GM12878 (cell line): Measurements from ENCODE around the gene CCDC88C. TPM values are rescaled to one million over a fixed set of nuclear protein-coding genes. Genes with fewer than 3 reads are reported as not detected.
A peak's percentile ranks its signal among the peaks of the same experiment; 100 is the strongest.

ENCODE experiments used
- ATF2 ChIP-seq: IDR thresholded peaks from 2 replicates; pipeline ENCODE4 v1.6.1; 2012; ENCODE audit warnings: low read length, inconsistent platforms
- ATF7 ChIP-seq: fragments of 450-650 bp; IDR thresholded peaks from 2 replicates; pipeline ENCODE4 v1.6.1; 2016; ENCODE audit warnings: low read depth, mild to moderate bottlenecking
- BACH1 ChIP-seq: fragments of 450-650 bp; IDR thresholded peaks from 2 replicates; pipeline ENCODE4 v1.6.1; 2017; ENCODE audit warnings: mild to moderate bottlenecking, borderline replicate concordance
- BCL11A ChIP-seq: IDR thresholded peaks from 2 replicates; pipeline ENCODE4 v1.6.1; 2011; ENCODE audit warnings: low read depth, low read length
- CBX5 ChIP-seq: sonication (generic); IDR thresholded peaks from 2 replicates; pipeline ENCODE4 v1.6.1; 2016; ENCODE audit warnings: low read depth, moderate library complexity, mild to moderate bottlenecking, inconsistent platforms
- EGR1 ChIP-seq, 2 experiments: IDR thresholded peaks; 1 replicate in 1 of 2; 2 replicates in 1 of 2; pipeline ENCODE4 v1.6.1; 2011 to 2012; ENCODE audit warnings: low read depth in 2 of 2, low read length in 2 of 2, borderline replicate concordance in 1 of 2, mild to moderate bottlenecking in 1 of 2, moderate library complexity in 1 of 2
- EZH2 ChIP-seq: IDR thresholded peaks from 2 replicates; pipeline ENCODE4 v1.6.1; 2012; ENCODE audit warnings: low read depth, mild to moderate bottlenecking, control low read depth, inconsistent platforms, low read length, borderline replicate concordance; ENCODE audit not compliant: control insufficient read depth
- FOXM1 ChIP-seq: IDR thresholded peaks from 2 replicates; pipeline ENCODE4 v1.6.1; 2012; ENCODE audit warnings: low read depth, mild to moderate bottlenecking, inconsistent platforms, low read length, moderate library complexity
- HDGF ChIP-seq: fragments of 450-650 bp; IDR thresholded peaks from 2 replicates; pipeline ENCODE4 v1.6.1; 2016; ENCODE audit warnings: antibody characterized with exemption
- IRF4 ChIP-seq: IDR thresholded peaks from 2 replicates; pipeline ENCODE4 v1.6.1; 2011; ENCODE audit warnings: low read depth, low read length
- MEF2B ChIP-seq: fragments of 450-650 bp; IDR thresholded peaks from 2 replicates; pipeline ENCODE4 v1.6.1; 2018; ENCODE audit warnings: mild to moderate bottlenecking, moderate library complexity; ENCODE audit not compliant: partially characterized antibody, poor library complexity, severe bottlenecking
- NFYB ChIP-seq: IDR thresholded peaks from 2 replicates; pipeline ENCODE4 v1.6.1; 2011; ENCODE audit warnings: low read depth, mild to moderate bottlenecking, low read length, improper control_type of control experiment, moderate library complexity; ENCODE audit not compliant: insufficient read depth
- NRF1 ChIP-seq: conservative IDR thresholded peaks from 2 replicates; pipeline ENCODE4 v1.6.1; 2011; ENCODE audit warnings: mild to moderate bottlenecking, low read depth, low read length, improper control_type of control experiment
- PAX5 ChIP-seq: IDR thresholded peaks from 2 replicates; pipeline ENCODE4 v1.6.1; 2011; ENCODE audit warnings: low read depth, low read length, borderline replicate concordance
- PML ChIP-seq: IDR thresholded peaks from 2 replicates; pipeline ENCODE4 v1.6.1; 2012; ENCODE audit warnings: low read length, inconsistent platforms
- POLR2A ChIP-seq: IDR thresholded peaks from 2 replicates; pipeline ENCODE4 v1.6.1; 2011; ENCODE audit warnings: low read depth, mild to moderate bottlenecking, low read length
- POLR2AphosphoS5 ChIP-seq: IDR thresholded peaks from 2 replicates; pipeline ENCODE4 v1.6.1; 2011; ENCODE audit warnings: mild to moderate bottlenecking, low read length, inconsistent platforms
- RELB ChIP-seq: fragments of 450-650 bp; IDR thresholded peaks from 2 replicates; pipeline ENCODE4 v1.6.1; 2017; ENCODE audit warnings: low read depth, mild to moderate bottlenecking, moderate library complexity
- RUNX3 ChIP-seq: IDR thresholded peaks from 2 replicates; pipeline ENCODE4 v1.6.1; 2012; ENCODE audit warnings: low read length, inconsistent platforms
- SIN3A ChIP-seq: IDR thresholded peaks from 2 replicates; pipeline ENCODE4 v1.6.1; 2012; ENCODE audit warnings: low read depth, low read length, improper control_type of control experiment
- SPI1 ChIP-seq: IDR thresholded peaks from 2 replicates; pipeline ENCODE4 v1.6.1; 2011; ENCODE audit warnings: low read depth, mild to moderate bottlenecking, low read length, moderate library complexity, borderline replicate concordance; ENCODE audit not compliant: insufficient read depth
- TCF3 ChIP-seq: IDR thresholded peaks from 2 replicates; pipeline ENCODE4 v1.6.1; 2012; ENCODE audit warnings: low read depth, mild to moderate bottlenecking, low read length, borderline replicate concordance; ENCODE audit not compliant: insufficient read depth
- ZBTB40 ChIP-seq: fragments of 450-650 bp; IDR thresholded peaks from 2 replicates; pipeline ENCODE4 v1.6.1; 2016; ENCODE audit warnings: mild to moderate bottlenecking, moderate library complexity, borderline replicate concordance
- ZNF24 ChIP-seq: fragments of 450-650 bp; IDR thresholded peaks from 2 replicates; pipeline ENCODE4 v1.6.1; 2017; ENCODE audit warnings: antibody characterized with exemption, mild to moderate bottlenecking
- polyA plus RNA-seq, 11 experiments: library from polyadenylated mRNA; depleted of rRNA in 4 of 11; unstranded in 6 of 11; stranded (reverse) in 5 of 11; fragments of >200 nt; fragmentation: Nextera tagmentation in 4 of 11; fragmentation: Illumina TruSeq in 1 of 11; extraction: Ambion mirVana in 4 of 11; extraction: Trizol in 1 of 11; gene quantifications; 1 replicate in 1 of 11; 2 replicates in 10 of 11; pipeline versions ENCODE4 v1.2.1 to v1.2.3, GENCODE V29; 2011 to 2016; ENCODE audit warnings: inconsistent platforms in 2 of 11, missing spikeins in 2 of 11, low read depth in 1 of 11
- total RNA-seq, 4 experiments: library from RNA; depleted of rRNA in 3 of 4; stranded (reverse); fragments of >200 nt in 3 of 4; fragmentation: Illumina TruSeq in 1 of 4; extraction: Trizol in 1 of 4; gene quantifications; 2 replicates each; pipeline versions ENCODE4 v1.2.1 to v1.2.3, GENCODE V29; 2013 to 2021

The CCDC88C gene
- total and polyA plus RNA-seq, 10 of the 15 experiments (the other 5 are each of a cell fraction or from before 2014, with no cell fraction given), result 4.0 to 79.6 (median 36.6) TPM

GRCh38 chr14:91229743-91230200 is 187.8 kb downstream of the CCDC88C start (continued):
- TF ChIP-seq SPI1, result peak; percentile 90
- peak; percentile 35; the same call in 1 of the 2 replicates for TF ChIP-seq ZNF24
- peak; percentile 94 for TF ChIP-seq BCL11A
- peak; percentile 83 for TF ChIP-seq ATF7
- TF ChIP-seq NRF1, result no peak
- TF ChIP-seq EZH2, result no peak
- peak; percentile 100 for TF ChIP-seq RUNX3
- TF ChIP-seq BACH1, result peak; percentile 71; the same call in 1 of the 2 replicates
- peak; percentile 62 for TF ChIP-seq MEF2B
- TF ChIP-seq NFYB, result 0 out of 2 replicates have a peak, but pooled peaks have one; percentile 19
- TF ChIP-seq POLR2A, result peak; percentile 34; the same call in 1 of the 2 replicates
- TF ChIP-seq FOXM1, result peak; percentile 91
- TF ChIP-seq PAX5, result peak; percentile 89
- TF ChIP-seq RELB, result peak; percentile 74
- TF ChIP-seq CBX5, result 0 out of 2 replicates have a peak, but pooled peaks have one; percentile 55
- no peak for TF ChIP-seq SIN3A
- peak; percentile 65; the same call in 1 of the 2 replicates for TF ChIP-seq IRF4
- peak; percentile 94 for TF ChIP-seq ATF2
- peak in 1 of 2 experiments; percentile 63; a peak in 2 of 3 replicates for TF ChIP-seq EGR1 (IDR thresholded peaks at IDR 0.05; ENCODE audit: borderline replicate concordance in 1 of 2, low read depth in 2 of 2, low read length in 2 of 2)
- TF ChIP-seq PML, result peak; percentile 80; the same call in 1 of the 2 replicates
- TF ChIP-seq POLR2AphosphoS5, result peak; percentile 57
- peak; percentile 32; the same call in 1 of the 2 replicates for TF ChIP-seq HDGF
- TF ChIP-seq ZBTB40, result peak; percentile 60; the same call in 1 of the 2 replicates
- TF ChIP-seq TCF3, result peak; percentile 67; the same call in 1 of the 2 replicates
